ENCODE results near the gene KISS1. TPM values are rescaled to one million over a fixed set of nuclear protein-coding genes. Genes with fewer than 3 reads are reported as not detected.

KISS1 gene
- polyA plus RNA-seq, 1 donor from 2014 or later, result not detected

DNA sequence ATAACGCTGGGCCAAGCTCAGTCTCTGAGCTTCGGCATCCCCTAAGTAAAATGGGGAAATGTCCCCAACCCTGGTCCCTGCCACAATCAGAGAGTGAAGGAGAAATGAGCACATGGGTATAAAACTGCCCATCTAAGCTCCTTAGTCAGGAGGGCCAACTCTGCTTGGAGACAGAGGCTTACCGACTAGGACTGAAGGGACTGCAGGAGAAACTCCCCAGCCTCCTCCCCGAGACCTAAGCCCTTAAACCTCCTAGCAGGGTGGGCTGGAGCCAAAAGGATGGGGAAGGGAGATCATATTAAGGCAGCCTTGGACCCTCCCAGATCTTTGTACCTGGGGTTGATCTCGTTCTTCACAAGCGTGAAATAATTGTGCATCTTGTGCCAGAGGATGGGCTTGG lies 50.0 kb downstream of the KISS1 start:
- Histone ChIP-seq H3K36me3 (ENCODE audit: insufficient read depth, low read length) (no peaks in the 10 kb centered on the region), H3K27me3 (ENCODE audit: insufficient read depth, low read depth, low read length) (peaks cover 14% of the 10 kb centered on the region), H3K9me3 (ENCODE audit: low read length) (no peaks in the 10 kb centered on the region), H3K4me3 (ENCODE audit: low read length) (no peak overlapping the region), H2AFZ (ENCODE audit: low read depth, low read length) (no peak overlapping the region), H3K27ac (ENCODE audit: low read length) (no peak overlapping the region), H4K20me1 (ENCODE audit: insufficient read depth) (no peaks in the 10 kb centered on the region), H3K9ac (ENCODE audit: low read length) (no peak overlapping the region), H3K79me2 (replicated peaks; ENCODE audit: insufficient read depth, low read length) (no peaks in the 10 kb centered on the region), H3K9me2 (ENCODE audit: insufficient read depth, low read length) (no peaks in the 10 kb centered on the region), H3K4me2 (ENCODE audit: low read length) (no peak overlapping the region), H3F3A (ENCODE audit: insufficient read depth, low read length, poor library complexity, severe bottlenecking) (no peaks in the 10 kb centered on the region)
- TF ChIP-seq SMC3 (conservative IDR thresholded peaks at IDR 0.05; ENCODE audit: poor library complexity) (no peak), REST (IDR thresholded peaks at IDR 0.05; ENCODE audit: borderline replicate concordance) (no peak), EZH2 (IDR thresholded peaks at IDR 0.05; ENCODE audit: borderline replicate concordance, insufficient read depth, low read length, poor library complexity, severe bottlenecking) (no peak)

GRCh38 chr1:204145033-204145504 lies 51.2 kb downstream of the KISS1 start:
- Histone ChIP-seq H3F3A (ENCODE audit: insufficient read depth, low read length, poor library complexity, severe bottlenecking) (no peaks in the 10 kb centered on the region), H3K36me3 (ENCODE audit: insufficient read depth, low read length) (no peaks in the 10 kb centered on the region), H4K20me1 (ENCODE audit: insufficient read depth) (no peaks in the 10 kb centered on the region), H3K4me3 (ENCODE audit: low read length) (no peak overlapping the region), H3K4me2 (ENCODE audit: low read length) (no peak overlapping the region), H3K79me2 (replicated peaks; ENCODE audit: insufficient read depth, low read length) (no peaks in the 10 kb centered on the region), H3K9me2 (ENCODE audit: insufficient read depth, low read length) (no peaks in the 10 kb centered on the region), H2AFZ (ENCODE audit: low read depth, low read length) (no peak overlapping the region), H3K27me3 (ENCODE audit: insufficient read depth, low read depth, low read length) (peaks cover 2% of the 10 kb centered on the region), H3K27ac (ENCODE audit: low read length) (no peak overlapping the region), H3K9ac (ENCODE audit: low read length) (no peak overlapping the region), H3K9me3 (ENCODE audit: low read length) (no peaks in the 10 kb centered on the region)
- TF ChIP-seq MXI1 (conservative IDR thresholded peaks at IDR 0.05; ENCODE audit: poor library complexity, severe bottlenecking) (no peak), CTCF (IDR thresholded peaks at IDR 0.05; ENCODE audit: poor library complexity, severe bottlenecking) (no peak), EZH2 (IDR thresholded peaks at IDR 0.05; ENCODE audit: borderline replicate concordance, insufficient read depth, low read length, poor library complexity, severe bottlenecking) (no peak), REST (IDR thresholded peaks at IDR 0.05; ENCODE audit: borderline replicate concordance) (no peak), TAF1 (IDR thresholded peaks at IDR 0.05; ENCODE audit: low read depth) (no peak), POLR2AphosphoS5 (IDR thresholded peaks at IDR 0.05) (no peak)

Data from neural cell (in vitro differentiated cells).